Measurements from ENCODE around the gene LSM12. TPM values are rescaled to one million over a fixed set of nuclear protein-coding genes. Genes with fewer than 3 reads are reported as not detected.
"Not testable (repeated sequence)": the region's sequence is repeated elsewhere in the genome, so short reads cannot be mapped to it uniquely, and the experiment has no call there.

Gene LSM12
- total and polyA plus RNA-seq, 12 donors, result 25.2 to 60.7 (median 42.3) TPM

- peaks cover 0 to 81% (median 26%) of the 10 kb centered on the region in 9 donors for H3K36me3 ChIP-seq
- no peak overlapping the region for H3K27ac ChIP-seq
- TF ChIP-seq CTCF (IDR thresholded peaks at IDR 0.05), result no peak
- DNase-seq, result no peak
- no peak for ATAC-seq
- H3K4me1 ChIP-seq, result peaks cover 5 to 26% (median 16%) of the 10 kb centered on the region in 9 donors
- H3K9me3 ChIP-seq, result no peaks in the 10 kb centered on the region
- H3K27me3 ChIP-seq, result no peaks in the 10 kb centered on the region
- intact Hi-C loops (cut with DNase I), result loop anchor here in 2 of 10 donors (10.0 kb wide), 1 partner anchor 105 kb away; the partner anchor contains the start of gene PPY (in 2 of the 2)
- WGBS, 2 donors, result 94 to 96% methylated on average over 9 of the region's 9 CpGs
- no peak overlapping the region for H3K4me3 ChIP-seq
Measured at GRCh38 chr17:44049294-44050060, 17.0 kb downstream of the LSM12 start.

- not testable (repeated sequence) for DNase-seq, H3K4me3 ChIP-seq, ATAC-seq, H3K27ac ChIP-seq, H3K27me3 ChIP-seq, H3K9me3 ChIP-seq
- Histone ChIP-seq H3K4me1 (peaks cover 0 to 28% (median 17%) of the 10 kb centered on the region in 9 donors), H3K36me3 (peaks cover 0 to 57% (median 17%) of the 10 kb centered on the region in 9 donors)
- intact Hi-C loops (cut with DNase I), result loop anchor here in 2 of 10 donors (10.0 kb wide), 1 partner anchor 102 kb away; the partner anchor contains the start of gene PPY (in 2 of the 2)
- WGBS, 2 donors, result 97 to 98% methylated on average over 7 of the region's 7 CpGs
Measured at GRCh38 chr17:44046893-44047292, 19.6 kb downstream of the LSM12 start.

- no peak for ATAC-seq
- intact Hi-C loops (cut with DNase I), result loop anchor here in 2 of 10 donors (10.0 kb wide), 1 partner anchor 101 kb away; the partner anchor contains the start of gene PPY (in 2 of the 2)
- Histone ChIP-seq H3K4me3 (no peak overlapping the region), H3K4me1 (peaks cover 2 to 39% (median 25%) of the 10 kb centered on the region in 9 donors), H3K36me3 (peaks cover 0 to 43% (median 7%) of the 10 kb centered on the region in 9 donors), H3K9me3 (no peaks in the 10 kb centered on the region), H3K27me3 (no peaks in the 10 kb centered on the region), H3K27ac (no peak overlapping the region)
- TF ChIP-seq CTCF (IDR thresholded peaks at IDR 0.05), result no peak
- no peak for DNase-seq
- WGBS, 2 donors, result 93 to 95% methylated on average over 4 of the region's 4 CpGs
Measured at GRCh38 chr17:44045486-44045885, 21.0 kb downstream of the LSM12 start.

GRCh38 chr17:44044071-44044470 is 22.4 kb downstream of the LSM12 start:
- no peak for TF ChIP-seq CTCF (IDR thresholded peaks at IDR 0.05)
- H3K27ac ChIP-seq, result peak overlapping the region in 5 of 10 donors; percentile 46 to 71 (median 53)

More at GRCh38 chr17:44044071-44044470, 22.4 kb downstream of the LSM12 start:
- H3K4me3 ChIP-seq, result no peak overlapping the region
- peaks cover 0 to 36% (median 3%) of the 10 kb centered on the region in 9 donors for H3K36me3 ChIP-seq
- intact Hi-C loops (cut with DNase I), result loop anchor here in 6 of 10 donors (5.0 to 10.0 kb wide), 4 partner anchors 37 to 102 kb away; partner anchors contain the start of gene PPY (in 3 of the 6)
- DNase-seq (no peak), ATAC-seq (no peak)
- peaks cover 2 to 50% (median 34%) of the 10 kb centered on the region in 9 donors for H3K4me1 ChIP-seq
- WGBS, 2 donors, result 68 to 71% methylated on average over 1 of the region's 1 CpG
- H3K9me3 ChIP-seq, result no peaks in the 10 kb centered on the region
- no peaks in the 10 kb centered on the region for H3K27me3 ChIP-seq
